DOHH2 (cell line): ENCODE measurements around the gene SCRN1.

ENCODE experiments used
- H3F3A ChIP-seq: fragments of 200-600 bp; sonication (generic), shearing (Covaris generic); 2 replicates; pipeline ENCODE4 v1.6.0; 2016; ENCODE audit warnings: antibody characterized with exemption, mild to moderate bottlenecking; ENCODE audit not compliant: control insufficient read depth, insufficient read depth
- H3K27ac ChIP-seq: fragments of 200-600 bp; sonication (generic); 2 replicates; pipeline ENCODE4 v1.5.1; 2014; ENCODE audit warnings: low read depth, mild to moderate bottlenecking, low read length, moderate library complexity
- H3K27me3 ChIP-seq: fragments of 200-600 bp; sonication (generic); 2 replicates; pipeline ENCODE4 v1.6.1; 2014; ENCODE audit warnings: mild to moderate bottlenecking, low read length, mixed read lengths; ENCODE audit not compliant: control insufficient read depth
- H3K36me3 ChIP-seq: fragments of 200-600 bp; sonication (generic); 2 replicates; pipeline ENCODE4 v1.6.1; 2014; ENCODE audit warnings: mild to moderate bottlenecking, low read length, moderate library complexity, mixed read lengths; ENCODE audit not compliant: control insufficient read depth
- H3K4me1 ChIP-seq: fragments of 200-600 bp; sonication (generic); 2 replicates; pipeline ENCODE4 v1.6.1; 2014; ENCODE audit warnings: mild to moderate bottlenecking, low read length, mixed read lengths; ENCODE audit not compliant: control insufficient read depth
- H3K4me2 ChIP-seq: fragments of 200-600 bp; sonication (generic); 2 replicates; pipeline ENCODE4 v1.6.0; 2014; ENCODE audit warnings: mild to moderate bottlenecking, low read length, moderate library complexity
- H3K4me3 ChIP-seq: fragments of 200-600 bp; sonication (generic); 2 replicates; pipeline ENCODE4 v1.5.1; 2014; ENCODE audit warnings: mild to moderate bottlenecking, low read length, mixed read lengths
- H3K79me2 ChIP-seq: fragments of 200-600 bp; sonication (generic); 2 replicates; pipeline ENCODE4 v1.6.1; 2014; ENCODE audit warnings: mild to moderate bottlenecking, low read length, mixed read lengths; ENCODE audit not compliant: control insufficient read depth
- H3K9me2 ChIP-seq: fragments of 200-600 bp; sonication (generic); replicated peaks from 2 replicates; pipeline ENCODE4 v1.6.1; 2014; ENCODE audit warnings: mild to moderate bottlenecking, low read length, mixed read lengths; ENCODE audit not compliant: control insufficient read depth
- H3K9me3 ChIP-seq: fragments of 200-600 bp; sonication (generic); 2 replicates; pipeline ENCODE4 v1.6.1; 2014; ENCODE audit warnings: antibody characterized with exemption, low read length, mixed read lengths; ENCODE audit not compliant: control insufficient read depth, insufficient read depth
- H4K20me1 ChIP-seq: fragments of 200-600 bp; sonication (generic); 2 replicates; pipeline ENCODE4 v1.6.0; 2014; ENCODE audit warnings: low read depth, mild to moderate bottlenecking, antibody characterized with exemption, low read length, moderate library complexity; ENCODE audit not compliant: control insufficient read depth, insufficient read depth
- CTCF ChIP-seq: fragments of 200-600 bp; sonication (generic); IDR thresholded peaks from one replicate; pipeline ENCODE4 v1.5.1; 2014; ENCODE audit warnings: antibody characterized with exemption, mild to moderate bottlenecking, low read depth, low read length; ENCODE audit not compliant: poor library complexity, severe bottlenecking
- EZH2phosphoT487 ChIP-seq: fragments of 200-600 bp; sonication (generic); IDR thresholded peaks from 2 replicates; pipeline ENCODE4 v1.6.1; 2017; ENCODE audit warnings: borderline replicate concordance, mild to moderate bottlenecking, antibody characterized with exemption, low read length, moderate library complexity, mixed read lengths

The SCRN1 gene

GRCh38 chr7:29945259-29945809 lies 44.3 kb downstream of the SCRN1 start:
- no peak for TF ChIP-seq EZH2phosphoT487
- TF ChIP-seq CTCF: no peak
- no peaks in the 10 kb centered on the region for H3K27me3 ChIP-seq
- no peaks in the 10 kb centered on the region for H3K4me1 ChIP-seq
- no peak overlapping the region for H3K4me3 ChIP-seq
- H3K27ac ChIP-seq: no peak overlapping the region
- H3F3A ChIP-seq: no peaks in the 10 kb centered on the region
- H3K9me2 ChIP-seq: no peaks in the 10 kb centered on the region
- H4K20me1 ChIP-seq: no peaks in the 10 kb centered on the region
- no peaks in the 10 kb centered on the region for H3K79me2 ChIP-seq
- peaks cover 75% of the 10 kb centered on the region for H3K36me3 ChIP-seq
- H3K9me3 ChIP-seq: no peaks in the 10 kb centered on the region
- H3K4me2 ChIP-seq: no peak overlapping the region

- no peaks in the 10 kb centered on the region for H3K27me3 ChIP-seq
- no peaks in the 10 kb centered on the region for H3F3A ChIP-seq
- no peak overlapping the region for H3K27ac ChIP-seq
- H3K79me2 ChIP-seq: no peaks in the 10 kb centered on the region
- TF ChIP-seq EZH2phosphoT487: no peak
- no peaks in the 10 kb centered on the region for H3K4me1 ChIP-seq
- H3K36me3 ChIP-seq: peaks cover 77% of the 10 kb centered on the region
- no peak overlapping the region for H3K4me3 ChIP-seq
- no peaks in the 10 kb centered on the region for H4K20me1 ChIP-seq
- no peaks in the 10 kb centered on the region for H3K9me3 ChIP-seq
- no peaks in the 10 kb centered on the region for H3K9me2 ChIP-seq
- no peak overlapping the region for H3K4me2 ChIP-seq
These were observed 49.4 kb downstream of the SCRN1 start for GRCh38 chr7:29940199-29940598.

- Histone ChIP-seq H4K20me1 (no peaks in the 10 kb centered on the region), H3K79me2 (no peaks in the 10 kb centered on the region), H3K9me2 (no peaks in the 10 kb centered on the region), H3K9me3 (no peaks in the 10 kb centered on the region), H3K4me3 (no peak overlapping the region), H3K4me2 (no peak overlapping the region), H3F3A (no peaks in the 10 kb centered on the region), H3K4me1 (no peaks in the 10 kb centered on the region), H3K36me3 (peaks cover 70% of the 10 kb centered on the region), H3K27me3 (no peaks in the 10 kb centered on the region), H3K27ac (no peak overlapping the region)
- no peak for TF ChIP-seq EZH2phosphoT487
- no peak for TF ChIP-seq CTCF
These were observed 52.5 kb downstream of the SCRN1 start for GRCh38 chr7:29937132-29937531.

- no peak overlapping the region for H3K4me2 ChIP-seq
- no peaks in the 10 kb centered on the region for H3K4me1 ChIP-seq
- H3F3A ChIP-seq: no peaks in the 10 kb centered on the region
- H3K79me2 ChIP-seq: no peaks in the 10 kb centered on the region
- no peaks in the 10 kb centered on the region for H3K27me3 ChIP-seq
- no peak for TF ChIP-seq EZH2phosphoT487
- TF ChIP-seq CTCF: no peak
- H4K20me1 ChIP-seq: no peaks in the 10 kb centered on the region
- H3K9me3 ChIP-seq: no peaks in the 10 kb centered on the region
- H3K27ac ChIP-seq: no peak overlapping the region
- H3K4me3 ChIP-seq: no peak overlapping the region
- peaks cover 60% of the 10 kb centered on the region for H3K36me3 ChIP-seq
- no peaks in the 10 kb centered on the region for H3K9me2 ChIP-seq
These were observed 54.5 kb downstream of the SCRN1 start for GRCh38 chr7:29935111-29935510.
